ENCODE results near the gene CHN2.

- TF ChIP-seq CTCF (conservative IDR thresholded peaks at IDR 0.05) (no peak), EZH2 (IDR thresholded peaks at IDR 0.05; ENCODE audit: low read depth) (no peak)
Measured at GRCh38 chr7:29247224-29247962, 52.8 kb downstream of the CHN2 start.

Data from PC-9 (cell line).